ENCODE results near the gene BRINP2.

BRINP2 gene

GRCh38 chr1:177165069-177165439, 5.7 kb upstream of the BRINP2 start:
- DNase-seq (ENCODE audit: low read depth in 2 of 2, low spot score in 1 of 2), result no peak

- DNase-seq (ENCODE audit: low read depth in 2 of 2, low spot score in 1 of 2), result no peak
Measured at GRCh38 chr1:177171536-177172123, 872 bp downstream of the BRINP2 start.

GRCh38 chr1:177172272-177172671, 1.5 kb downstream of the BRINP2 start:
- no peak for DNase-seq (ENCODE audit: low read depth in 2 of 2, low spot score in 1 of 2)

- DNase-seq (ENCODE audit: low read depth in 2 of 2, low spot score in 1 of 2), result no peak
Measured at GRCh38 chr1:177172866-177173265, 2.1 kb downstream of the BRINP2 start.

- DNase-seq (ENCODE audit: low read depth in 2 of 2, low spot score in 1 of 2), result no peak
Measured at GRCh38 chr1:177173976-177174375, 3.2 kb downstream of the BRINP2 start.

GRCh38 chr1:177174921-177175634, 4.3 kb downstream of the BRINP2 start:
- no peak for DNase-seq (ENCODE audit: low read depth in 2 of 2, low spot score in 1 of 2)

- no peak for DNase-seq (ENCODE audit: low read depth in 2 of 2, low spot score in 1 of 2)
Measured at GRCh38 chr1:177181280-177181630, 10.5 kb downstream of the BRINP2 start.

- DNase-seq (ENCODE audit: low read depth in 2 of 2, low spot score in 1 of 2), result no peak
Measured at GRCh38 chr1:177181631-177182291, 11.0 kb downstream of the BRINP2 start.

GRCh38 chr1:177183836-177184235, 13.1 kb downstream of the BRINP2 start:
- no peak for DNase-seq (ENCODE audit: low read depth in 2 of 2, low spot score in 1 of 2)

GRCh38 chr1:177185209-177185608, 14.5 kb downstream of the BRINP2 start:
- DNase-seq (ENCODE audit: low read depth in 2 of 2, low spot score in 1 of 2), result no peak

- DNase-seq (ENCODE audit: low read depth in 2 of 2, low spot score in 1 of 2), result no peak
Measured at GRCh38 chr1:177186639-177187038, 15.9 kb downstream of the BRINP2 start.

- no peak for DNase-seq (ENCODE audit: low read depth in 2 of 2, low spot score in 1 of 2)
Measured at GRCh38 chr1:177190308-177190970, 19.7 kb downstream of the BRINP2 start.

GRCh38 chr1:177198243-177198642, 27.5 kb downstream of the BRINP2 start:
- no peak for DNase-seq (ENCODE audit: low read depth in 2 of 2, low spot score in 1 of 2)

- DNase-seq (ENCODE audit: low read depth in 2 of 2, low spot score in 1 of 2), result no peak
Measured at GRCh38 chr1:177200290-177200689, 29.5 kb downstream of the BRINP2 start.

GRCh38 chr1:177206831-177207355, 36.1 kb downstream of the BRINP2 start:
- no peak for DNase-seq (ENCODE audit: low read depth in 2 of 2, low spot score in 1 of 2)

GRCh38 chr1:177208920-177209319, 38.2 kb downstream of the BRINP2 start:
- no peak for DNase-seq (ENCODE audit: low read depth in 2 of 2, low spot score in 1 of 2)

GRCh38 chr1:177209357-177209756, 38.6 kb downstream of the BRINP2 start:
- DNase-seq (ENCODE audit: low read depth in 2 of 2, low spot score in 1 of 2), result no peak

- no peak for DNase-seq (ENCODE audit: low read depth in 2 of 2, low spot score in 1 of 2)
Measured at GRCh38 chr1:177210071-177210470, 39.3 kb downstream of the BRINP2 start.

GRCh38 chr1:177211231-177211630, 40.5 kb downstream of the BRINP2 start:
- no peak for DNase-seq (ENCODE audit: low read depth in 2 of 2, low spot score in 1 of 2)

GRCh38 chr1:177216587-177217202, 45.9 kb downstream of the BRINP2 start:
- no peak for DNase-seq (ENCODE audit: low read depth in 2 of 2, low spot score in 1 of 2)
